Right lobe of liver (tissue), 4 donors: ENCODE data around the gene QSER1.

ENCODE experiments used
- CTCF ChIP-seq, 4 donors: fragments of 200-600 bp in 3 of 4; fragments of 450-650 bp in 1 of 4; IDR thresholded peaks; one replicate each; pipeline versions ENCODE4 v1.5.1 to v1.8.0; 2016 to 2022; ENCODE audit warnings: antibody characterized with exemption in 4 of 4, mild to moderate bottlenecking in 2 of 4
- POLR2A ChIP-seq: fragments of 450-650 bp; IDR thresholded peaks from one replicate; pipeline ENCODE4 v1.6.1; 2017; ENCODE audit warnings: antibody characterized with exemption, mild to moderate bottlenecking
- donor health status: DM: no; HTN: no; CAD: no.
- donor health status: DM: no; HTN: no; CAD: no.
- donor health status: DM: no; HTN: yes; CAD: no.

DNA sequence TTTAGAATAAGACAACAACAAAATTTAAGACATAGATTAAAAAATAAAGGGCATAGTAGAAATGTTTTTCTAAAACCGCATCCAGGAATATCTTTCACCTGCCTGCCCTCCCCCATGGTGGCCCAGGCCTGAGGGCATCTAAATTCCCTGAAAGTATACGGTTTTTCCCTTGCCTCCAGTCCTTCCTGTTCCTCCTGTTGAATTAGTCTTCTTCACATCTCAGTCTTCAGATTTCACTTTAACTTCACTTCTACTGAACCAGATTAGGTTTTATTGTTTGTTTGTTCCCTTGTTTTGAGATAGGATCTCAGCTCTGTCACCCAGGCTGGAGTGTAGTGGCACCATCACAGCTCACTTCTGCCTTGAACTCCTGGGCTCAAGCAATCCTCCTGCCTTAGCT lies 90.0 kb downstream of the QSER1 start:
- TF ChIP-seq POLR2A: no peak
- TF ChIP-seq CTCF (IDR thresholded peaks at IDR 0.05): no peak
